Spleen (tissue), 13 donors: Measurements from ENCODE around the gene MMP11. TPM values are rescaled to one million over a fixed set of nuclear protein-coding genes. Genes with fewer than 3 reads are reported as not detected.
"Not testable (repeated sequence)": the region's sequence is repeated elsewhere in the genome, so short reads cannot be mapped to it uniquely, and the experiment has no call there.

Source experiments
- DNase-seq: peaks from one replicate; pipeline ENCODE4 v3.0.0-alpha.2; 2020
- H3K27ac ChIP-seq, 8 donors: fragments of 200-600 bp; sonication (generic) in 7 of 8; 1 replicate in 4 of 8; 2 replicates in 4 of 8; pipeline versions ENCODE4 v1.5.0 to v1.8.0; 2016 to 2021; ENCODE audit warnings: inconsistent platforms in 4 of 8, mild to moderate bottlenecking in 4 of 8, moderate library complexity in 1 of 8
- H3K27me3 ChIP-seq, 7 donors: fragments of 200-600 bp; sonication (generic) in 6 of 7; replicated peaks in 1 of 7; 1 replicate in 4 of 7; 2 replicates in 3 of 7; pipeline versions ENCODE4 v1.5.0 to v1.8.0; 2016 to 2021; ENCODE audit warnings: inconsistent platforms in 3 of 7, mild to moderate bottlenecking in 1 of 7
- H3K36me3 ChIP-seq, 6 donors: fragments of 200-600 bp; sonication (generic) in 5 of 6; 1 replicate in 4 of 6; 2 replicates in 2 of 6; pipeline versions ENCODE4 v1.5.0 to v1.8.0; 2016 to 2021; ENCODE audit warnings: inconsistent platforms in 2 of 6
- H3K4me1 ChIP-seq, 6 donors: fragments of 200-600 bp; sonication (generic) in 5 of 6; 1 replicate in 3 of 6; 2 replicates in 3 of 6; pipeline versions ENCODE4 v1.5.0 to v1.8.0; 2016 to 2021; ENCODE audit warnings: inconsistent platforms in 3 of 6
- H3K4me3 ChIP-seq, 8 donors: fragments of 200-600 bp; sonication (generic) in 7 of 8; 1 replicate in 4 of 8; 2 replicates in 4 of 8; pipeline versions ENCODE4 v1.5.0 to v1.8.0; 2016 to 2021; ENCODE audit warnings: inconsistent platforms in 4 of 8, mild to moderate bottlenecking in 4 of 8, moderate library complexity in 2 of 8
- H3K9me3 ChIP-seq, 8 donors: fragments of 200-600 bp; sonication (generic) in 7 of 8; 1 replicate in 4 of 8; 2 replicates in 4 of 8; pipeline versions ENCODE4 v1.5.0 to v1.8.0; 2016 to 2021; ENCODE audit warnings: inconsistent platforms in 4 of 8
- CTCF ChIP-seq, 11 experiments: fragments of 200-600 bp in 7 of 11; fragments of 450-650 bp in 4 of 11; sonication (generic) in 4 of 11; IDR thresholded peaks in 8 of 11; conservative IDR thresholded peaks in 3 of 11; 1 replicate in 7 of 11; 2 replicates in 4 of 11; pipeline versions ENCODE4 v1.4.0 to v1.8.0; 2016 to 2021; ENCODE audit warnings: antibody characterized with exemption in 11 of 11, inconsistent platforms in 4 of 11, mild to moderate bottlenecking in 1 of 11
- POLR2A ChIP-seq, 3 donors: fragments of 450-650 bp; IDR thresholded peaks; one replicate each; pipeline ENCODE4 v1.5.1; 2017; ENCODE audit warnings: antibody characterized with exemption in 3 of 3, mild to moderate bottlenecking in 1 of 3
- POLR2AphosphoS5 ChIP-seq, 3 donors: sonication (generic); formaldehyde crosslinking; IDR thresholded peaks; one replicate each; pipeline ENCODE4 v1.5.1; 2017; ENCODE audit warnings: antibody characterized with exemption in 3 of 3
- WGBS, 5 donors: extraction: QIAGEN DNeasy Blood & Tissue Kit in 3 of 5; methylation state at CpG; one replicate each; pipeline versions ENCODE4 v1.1.5 to v1.1.7; 2013 to 2018; 5-methylcytosine and 5-hydroxymethylcytosine counted together
- intact Hi-C: fragments of 100-400 bp; cut with DNase I; formaldehyde crosslinking; loops from one replicate; pipeline ENCODE4 v1.15.0; 2023; ENCODE audit warnings: low total_unique reads
- long read RNA-seq, 2 donors: transcript quantifications; one replicate each; lab custom pipeline, GENCODE V29; 2026
- polyA plus RNA-seq, 3 donors: library from polyadenylated mRNA; stranded (reverse); fragments of 200-250 nt; gene quantifications; one replicate each; pipeline ENCODE4 v1.2.1, GENCODE V29; 2013
- total RNA-seq, 7 donors: library from RNA; depleted of rRNA in 3 of 7; stranded (reverse); fragments of >200 nt in 3 of 7; fragmentation: NEBNext Ultra II Directional in 4 of 7; extraction: Animal tissue kit (Norgen Biotek cat#: 25700) in 4 of 7; gene quantifications; one replicate each; pipeline versions ENCODE4 v1.1.0 to v1.2.1, GENCODE V29; 2016 to 2021
- donor health status: healthy with polysubstance abuse.
- donor health status: DM: no; HTN: no; CAD: no; lungs with moderate emphysema.
- donor health status: DM: no; HTN: no; CAD: no.
- donor health status: Bipolar disorder and iron deficiency.
- donor health status: healthy.
- donor health status: DM: no; HTN: no; CAD: no.
- donor health status: DM: yes; HTN: yes; CAD: no.

MMP11 gene
- total RNA-seq, result 10 to 100 TPM in 1 of 7 donors, 1 to 10 TPM in 5, under 1 TPM in 1; 0.66 to 11.0 (median 3.3) TPM
- 1 to 10 TPM; 4.4 to 6.8 (median 4.7) TPM for polyA plus RNA-seq
- long read RNA-seq, donor 1, partial matches to known transcripts, result 24 of 26 reads
- long read RNA-seq, donor 1, other reads (novel, unspliced or antisense), result 0 of 26 reads
- long read RNA-seq, donor 2, partial matches to known transcripts, result 0 of 8 reads
- long read RNA-seq, donor 2, other reads (novel, unspliced or antisense), result 7 of 8 reads

- DNase-seq, result peak; percentile 90
- TF ChIP-seq POLR2AphosphoS5 (IDR thresholded peaks at IDR 0.05) (peak in 1 of 3 donors; percentile 19), CTCF (IDR thresholded peaks at IDR 0.05 in 8 of 11, conservative IDR thresholded peaks at IDR 0.05 in 3 of 11) (peak in 1 of 11 experiments; percentile 13), POLR2A (IDR thresholded peaks at IDR 0.05) (no peak)
- intact Hi-C loops, result loop anchor here (5.0 kb wide), 1 partner anchor 74 kb away; no protein-coding TSS in a partner anchor
- Histone ChIP-seq H3K27me3 (peaks cover 0 to 16% (median 0%) of the 10 kb centered on the region in 7 donors), H3K4me3 (peak within 1 kb of the TSS; percentile 8 to 75 (median 43)), H3K9me3 (no peaks in the 10 kb centered on the region), H3K36me3 (no peaks in the 10 kb centered on the region), H3K27ac (peak within 1 kb of the TSS in 5 of 8 donors; percentile 39 to 72 (median 56)), H3K4me1 (peaks cover 20 to 69% (median 55%) of the 10 kb centered on the region in 6 donors)
- WGBS, 5 donors, result 5 to 16% (median 7%) methylated on average over 28 to 79 of the region's 79 CpGs
These were observed at the start of gene MMP11 for GRCh38 chr22:23772649-23773473. MMP11 (plus strand) TSS chr22:23772849; CDS start chr22:23772871, 22 bp downstream.

- 66 to 84% (median 79%) methylated on average over 4 of the region's 4 CpGs for WGBS, 5 donors
- intact Hi-C loops, H3K27ac ChIP-seq, H3K36me3 ChIP-seq, H3K4me3 ChIP-seq, H3K27me3 ChIP-seq, H3K4me1 ChIP-seq, H3K9me3 ChIP-seq: not testable (repeated sequence)
- peak; percentile 32 for DNase-seq
These were observed 44.5 kb upstream of the MMP11 start for GRCh38 chr22:23728108-23728507.

- no peak for TF ChIP-seq POLR2A (IDR thresholded peaks at IDR 0.05)
- no peak for TF ChIP-seq CTCF (IDR thresholded peaks at IDR 0.05 in 8 of 11, conservative IDR thresholded peaks at IDR 0.05 in 3 of 11)
- TF ChIP-seq POLR2AphosphoS5 (IDR thresholded peaks at IDR 0.05), result no peak
- H3K27me3 ChIP-seq, result no peaks in the 10 kb centered on the region
- H3K9me3 ChIP-seq, result no peaks in the 10 kb centered on the region
- H3K27ac ChIP-seq, result no peak overlapping the region
- peaks cover 0 to 20% (median 6%) of the 10 kb centered on the region in 6 donors for H3K36me3 ChIP-seq
- H3K4me1 ChIP-seq, result no peaks in the 10 kb centered on the region
- H3K4me3 ChIP-seq, result no peak overlapping the region
- no peak for DNase-seq
- intact Hi-C loops, result no loop called here
These were observed 35.0 kb upstream of the MMP11 start for GRCh38 chr22:23737696-23738095.

GRCh38 chr22:23742505-23743264, 30.0 kb upstream of the MMP11 start:
- H3K36me3 ChIP-seq, result peaks cover 6 to 47% (median 28%) of the 10 kb centered on the region in 6 donors
- no peak for DNase-seq
- WGBS, 5 donors, result 74 to 91% (median 85%) methylated on average over 3 to 7 of the region's 7 CpGs
- intact Hi-C loops, result no loop called here
- peaks cover 0 to under 1% (median 0%) of the 10 kb centered on the region in 6 donors for H3K4me1 ChIP-seq
- H3K4me3 ChIP-seq, result no peak overlapping the region
- no peaks in the 10 kb centered on the region for H3K27me3 ChIP-seq
- peaks cover 0 to 12% (median 6%) of the 10 kb centered on the region in 8 donors for H3K9me3 ChIP-seq
- H3K27ac ChIP-seq, result no peak overlapping the region
- TF ChIP-seq CTCF (IDR thresholded peaks at IDR 0.05 in 8 of 11, conservative IDR thresholded peaks at IDR 0.05 in 3 of 11), result no peak
- no peak for TF ChIP-seq POLR2A (IDR thresholded peaks at IDR 0.05)
- TF ChIP-seq POLR2AphosphoS5 (IDR thresholded peaks at IDR 0.05), result no peak
